Stimulated activated CD8-positive, alpha-beta memory T cell treated with anti-CD3 and anti-CD28 coated beads, Interleukin-4, amount 100 ng/mL, for 4 hours (primary cell): Measurements from ENCODE around the gene PASD1.

Source experiments
- DNase-seq, 2 donors: peaks; one replicate each; pipeline ENCODE4 v3.0.0-alpha.2; 2020; ENCODE audit warnings: low read depth in 2 of 2, low spot score in 1 of 2

PASD1 gene

GRCh38 chrX:151701071-151701470 is 137.6 kb downstream of the PASD1 start:
- no peak for DNase-seq

GRCh38 chrX:151701531-151701930 is 138.1 kb downstream of the PASD1 start:
- no peak for DNase-seq

- DNase-seq = no peak
These were observed 138.7 kb downstream of the PASD1 start for GRCh38 chrX:151702026-151702714.

GRCh38 chrX:151702741-151703340 is 139.4 kb downstream of the PASD1 start:
- no peak for DNase-seq

- DNase-seq = no peak
These were observed 140.0 kb downstream of the PASD1 start for GRCh38 chrX:151703487-151703886.

- no peak for DNase-seq
These were observed 140.7 kb downstream of the PASD1 start for GRCh38 chrX:151704041-151704663.

- no peak for DNase-seq
These were observed 145.3 kb downstream of the PASD1 start for GRCh38 chrX:151708821-151709220.

GRCh38 chrX:151710457-151710856 is 147.0 kb downstream of the PASD1 start:
- DNase-seq = no peak

GRCh38 chrX:151711154-151711553 is 147.7 kb downstream of the PASD1 start:
- DNase-seq = no peak

- no peak for DNase-seq
These were observed 148.3 kb downstream of the PASD1 start for GRCh38 chrX:151711787-151712186.

GRCh38 chrX:151712253-151712652 is 148.8 kb downstream of the PASD1 start:
- DNase-seq = no peak

GRCh38 chrX:151713849-151714248 is 150.4 kb downstream of the PASD1 start:
- DNase-seq = no peak

GRCh38 chrX:151714362-151714761 is 150.9 kb downstream of the PASD1 start:
- DNase-seq = no peak

GRCh38 chrX:151715752-151716151 is 152.3 kb downstream of the PASD1 start, which contains the start of gene FATE1:
Gene FATE1 (plus strand): TSS chrX:151716035. CDS start chrX:151716120, 85 bp downstream.
- no peak for DNase-seq

GRCh38 chrX:151722241-151722846 is 158.9 kb downstream of the PASD1 start:
- no peak for DNase-seq

GRCh38 chrX:151723156-151723760 is 159.8 kb downstream of the PASD1 start:
- no peak for DNase-seq

GRCh38 chrX:151724563-151725337 is 161.3 kb downstream of the PASD1 start:
- no peak for DNase-seq

GRCh38 chrX:151725338-151725614 is 161.8 kb downstream of the PASD1 start:
- no peak for DNase-seq
